Measurements from ENCODE around the gene SH3RF3. TPM values are rescaled to one million over a fixed set of nuclear protein-coding genes. Genes with fewer than 3 reads are reported as not detected.

Gene SH3RF3
- total RNA-seq, 4 donors from 2014 or later: 2.8 to 5.7 (median 3.0) TPM

DNA sequence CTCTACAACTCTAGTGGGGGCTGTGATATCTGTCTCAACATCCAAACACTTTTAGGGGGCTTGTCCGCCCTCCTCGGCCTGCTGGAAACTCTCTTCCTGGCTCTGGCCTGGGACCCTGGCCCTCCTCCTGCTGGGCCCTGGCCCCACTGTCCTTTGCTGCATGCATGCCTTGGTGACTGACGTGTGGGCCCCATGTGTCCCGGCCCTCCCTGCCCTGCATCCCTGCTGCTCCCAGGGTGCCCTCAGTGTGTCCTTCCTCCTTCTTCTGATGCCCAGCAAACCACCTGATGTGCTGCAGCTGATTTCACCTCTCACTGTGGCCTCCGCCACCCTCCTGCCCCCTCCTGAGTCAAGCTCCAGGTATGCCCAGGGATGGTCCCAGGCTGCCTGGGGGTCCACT is 383.1 kb downstream of the SH3RF3 start:
- TF ChIP-seq POLR2A (IDR thresholded peaks at IDR 0.05): no peak
- TF ChIP-seq, protein P1, sequence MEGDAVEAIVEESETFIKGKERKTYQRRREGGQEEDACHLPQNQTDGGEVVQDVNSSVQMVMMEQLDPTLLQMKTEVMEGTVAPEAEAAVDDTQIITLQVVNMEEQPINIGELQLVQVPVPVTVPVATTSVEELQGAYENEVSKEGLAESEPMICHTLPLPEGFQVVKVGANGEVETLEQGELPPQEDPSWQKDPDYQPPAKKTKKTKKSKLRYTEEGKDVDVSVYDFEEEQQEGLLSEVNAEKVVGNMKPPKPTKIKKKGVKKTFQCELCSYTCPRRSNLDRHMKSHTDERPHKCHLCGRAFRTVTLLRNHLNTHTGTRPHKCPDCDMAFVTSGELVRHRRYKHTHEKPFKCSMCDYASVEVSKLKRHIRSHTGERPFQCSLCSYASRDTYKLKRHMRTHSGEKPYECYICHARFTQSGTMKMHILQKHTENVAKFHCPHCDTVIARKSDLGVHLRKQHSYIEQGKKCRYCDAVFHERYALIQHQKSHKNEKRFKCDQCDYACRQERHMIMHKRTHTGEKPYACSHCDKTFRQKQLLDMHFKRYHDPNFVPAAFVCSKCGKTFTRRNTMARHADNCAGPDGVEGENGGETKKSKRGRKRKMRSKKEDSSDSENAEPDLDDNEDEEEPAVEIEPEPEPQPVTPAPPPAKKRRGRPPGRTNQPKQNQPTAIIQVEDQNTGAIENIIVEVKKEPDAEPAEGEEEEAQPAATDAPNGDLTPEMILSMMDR (IDR thresholded peaks at IDR 0.05 in 4 of 5, conservative IDR thresholded peaks at IDR 0.05 in 1 of 5): no peak
- intact Hi-C loops (cut with DNase I; ENCODE audit: low total_unique reads) (loop anchor here (5.0 kb wide), 1 partner anchor 190 kb away; no protein-coding TSS in a partner anchor), in situ Hi-C loops (cut with MboI; ENCODE audit: low sequenced_read_pairs in 4 of 4) (loop anchor here in 1 of 4 donors (25.0 kb wide), 1 partner anchor 225 kb away; no protein-coding TSS in a partner anchor)
- H3K36me3 ChIP-seq: no peaks in the 10 kb centered on the region
- H3K9me3 ChIP-seq: no peaks in the 10 kb centered on the region
- peaks cover 11 to 19% of the 10 kb centered on the region in 2 donors for H3K4me1 ChIP-seq
- no peak for DNase-seq
- H3K27me3 ChIP-seq: no peaks in the 10 kb centered on the region
- peak overlapping the region in 2 of 4 donors; percentile 42 to 81 for H3K27ac ChIP-seq
- no peak for ATAC-seq
- H3K4me3 ChIP-seq: no peak overlapping the region

DNA sequence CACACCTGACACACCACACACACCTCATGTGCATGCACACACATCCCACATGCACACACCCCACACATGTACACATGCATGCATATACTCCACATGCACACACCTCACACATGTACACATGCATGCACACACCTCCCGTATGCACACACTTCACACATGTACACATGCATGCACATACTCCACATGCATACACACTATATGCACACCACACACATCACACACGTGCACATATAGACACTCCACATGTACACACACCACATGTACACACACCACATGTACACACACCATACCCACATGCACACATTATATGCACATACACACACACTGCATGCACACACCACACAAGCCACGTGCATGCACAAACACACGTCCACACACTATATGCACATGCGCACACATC is 384.2 kb downstream of the SH3RF3 start:
- TF ChIP-seq POLR2A (IDR thresholded peaks at IDR 0.05): no peak
- TF ChIP-seq, protein P1 (IDR thresholded peaks at IDR 0.05 in 4 of 5, conservative IDR thresholded peaks at IDR 0.05 in 1 of 5): no peak
- no peaks in the 10 kb centered on the region for H3K36me3 ChIP-seq
- H3K9me3 ChIP-seq: no peaks in the 10 kb centered on the region
- intact Hi-C loops (cut with DNase I; ENCODE audit: low total_unique reads): loop anchor here (5.0 kb wide), 1 partner anchor 191 kb away; no protein-coding TSS in a partner anchor
- no peaks in the 10 kb centered on the region for H3K27me3 ChIP-seq
- DNase-seq (no peak), ATAC-seq (no peak)
- in situ Hi-C loops (cut with MboI; ENCODE audit: low sequenced_read_pairs in 4 of 4): loop anchor here in 1 of 4 donors (25.0 kb wide), 1 partner anchor 226 kb away; no protein-coding TSS in a partner anchor
- no peak overlapping the region for H3K27ac ChIP-seq
- H3K4me3 ChIP-seq: no peak overlapping the region
- peaks cover 11 to 19% of the 10 kb centered on the region in 2 donors for H3K4me1 ChIP-seq

DNA sequence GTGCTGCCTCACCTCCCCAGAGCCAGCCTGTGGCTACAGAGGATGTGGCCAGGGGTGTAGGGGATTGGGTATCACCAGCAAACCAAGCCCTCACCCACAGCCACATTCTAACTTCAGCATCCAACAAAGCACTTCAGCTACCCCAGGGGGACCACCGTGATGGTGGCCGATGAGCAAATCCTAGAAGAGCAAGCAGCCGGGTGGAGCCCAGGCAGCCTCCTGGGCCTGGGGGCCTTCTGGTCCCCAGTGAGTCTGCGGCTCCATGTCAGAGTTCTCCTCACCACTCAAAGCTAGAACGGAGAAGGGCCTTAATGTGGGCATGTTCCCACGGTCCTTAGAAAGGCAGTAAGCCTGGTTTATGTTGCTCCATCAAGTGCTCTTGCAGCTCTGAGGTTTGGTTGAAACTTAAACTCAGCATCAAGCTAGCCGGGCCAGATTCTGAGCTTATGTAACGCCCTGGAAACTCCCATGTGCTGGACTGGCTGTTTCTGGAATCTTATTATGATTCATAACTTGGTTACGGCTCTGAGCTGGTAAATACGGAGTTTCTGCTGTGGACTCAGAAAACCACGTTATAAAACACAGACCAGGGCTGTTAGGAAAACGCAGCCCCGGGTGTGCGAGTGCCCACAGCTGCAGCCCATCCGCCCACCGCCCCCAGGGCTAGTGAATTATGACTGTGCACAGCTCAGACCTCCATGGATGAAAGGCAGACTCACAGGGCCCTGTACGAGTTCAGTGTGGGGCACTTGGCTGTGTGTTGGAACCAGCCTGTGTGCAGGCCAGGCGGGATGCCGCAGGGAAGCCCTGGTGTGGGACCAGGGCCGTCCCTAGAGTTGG is 385.0 kb downstream of the SH3RF3 start:
- intact Hi-C loops (cut with DNase I; ENCODE audit: low total_unique reads): loop anchor here (5.0 kb wide), 1 partner anchor 192 kb away; no protein-coding TSS in a partner anchor
- DNase-seq: peak; percentile 43 to 59

DNA sequence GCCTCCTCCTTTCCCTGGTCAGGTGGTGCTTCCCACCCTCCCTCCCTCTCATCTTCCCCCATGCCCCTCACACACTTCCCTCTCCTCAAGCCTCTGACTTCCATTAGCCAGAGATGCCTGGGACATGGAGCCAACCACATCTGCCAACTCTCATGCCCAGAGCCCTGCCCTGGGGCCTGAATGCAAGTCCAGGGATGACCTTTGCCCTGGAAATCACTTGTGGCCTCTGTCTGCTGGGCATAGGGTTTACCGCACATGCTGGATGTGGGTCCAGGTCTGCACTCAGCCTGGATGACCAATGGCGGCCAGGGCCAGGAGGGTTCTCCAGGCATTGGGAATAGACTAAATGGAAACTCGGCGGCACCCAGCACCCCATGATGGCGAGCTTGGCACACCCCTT is 385.9 kb downstream of the SH3RF3 start:
- Histone ChIP-seq H3K36me3 (no peaks in the 10 kb centered on the region), H3K27me3 (no peaks in the 10 kb centered on the region), H3K27ac (peak overlapping the region in 1 of 4 donors; percentile 71), H3K4me1 (peaks cover 11 to 19% of the 10 kb centered on the region in 2 donors), H3K9me3 (no peaks in the 10 kb centered on the region), H3K4me3 (no peak overlapping the region)
- no peak for TF ChIP-seq POLR2A (IDR thresholded peaks at IDR 0.05)
- TF ChIP-seq, protein P1 (IDR thresholded peaks at IDR 0.05 in 4 of 5, conservative IDR thresholded peaks at IDR 0.05 in 1 of 5): no peak
- intact Hi-C loops (cut with DNase I; ENCODE audit: low total_unique reads) (loop anchor here (5.0 kb wide), 1 partner anchor 193 kb away; no protein-coding TSS in a partner anchor), in situ Hi-C loops (cut with MboI; ENCODE audit: low sequenced_read_pairs in 4 of 4) (loop anchor here in 1 of 4 donors (25.0 kb wide), 1 partner anchor 228 kb away; no protein-coding TSS in a partner anchor)
- no peak for ATAC-seq
- no peak for DNase-seq

More for the DNA sequence above, 385.0 kb downstream of the SH3RF3 start:
- peak; percentile 51 to 59 for ATAC-seq
- Histone ChIP-seq H3K27me3 (no peaks in the 10 kb centered on the region), H3K4me3 (no peak overlapping the region), H3K27ac (peak overlapping the region in 2 of 4 donors; percentile 71 to 78), H3K9me3 (no peaks in the 10 kb centered on the region), H3K4me1 (peaks cover 11 to 19% of the 10 kb centered on the region in 2 donors), H3K36me3 (no peaks in the 10 kb centered on the region)
- no peak for TF ChIP-seq POLR2A (IDR thresholded peaks at IDR 0.05)
- in situ Hi-C loops (cut with MboI; ENCODE audit: low sequenced_read_pairs in 4 of 4): loop anchor here in 1 of 4 donors (25.0 kb wide), 1 partner anchor 227 kb away; no protein-coding TSS in a partner anchor
